ENCODE results near the gene ZBTB1.

DNA sequence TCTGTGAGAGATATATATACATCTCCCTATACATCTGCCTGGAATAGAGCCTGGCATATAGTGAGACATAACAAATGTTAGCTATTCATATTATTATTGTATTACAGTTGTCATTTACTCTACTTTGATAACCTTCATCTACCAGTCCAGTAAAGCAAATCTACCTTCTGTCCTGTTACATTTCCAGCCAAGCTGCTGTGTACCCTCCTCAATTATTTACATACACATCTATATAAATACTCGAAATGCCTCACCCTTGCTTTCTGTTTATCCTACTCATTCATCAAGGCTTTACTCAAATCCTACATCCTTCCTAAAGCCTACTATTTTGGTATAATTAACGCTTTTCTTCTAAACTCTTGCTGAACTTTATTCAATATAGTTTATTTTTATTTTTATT, 8.7 kb downstream of the ZBTB1 start:
- TF ChIP-seq, protein P1, sequence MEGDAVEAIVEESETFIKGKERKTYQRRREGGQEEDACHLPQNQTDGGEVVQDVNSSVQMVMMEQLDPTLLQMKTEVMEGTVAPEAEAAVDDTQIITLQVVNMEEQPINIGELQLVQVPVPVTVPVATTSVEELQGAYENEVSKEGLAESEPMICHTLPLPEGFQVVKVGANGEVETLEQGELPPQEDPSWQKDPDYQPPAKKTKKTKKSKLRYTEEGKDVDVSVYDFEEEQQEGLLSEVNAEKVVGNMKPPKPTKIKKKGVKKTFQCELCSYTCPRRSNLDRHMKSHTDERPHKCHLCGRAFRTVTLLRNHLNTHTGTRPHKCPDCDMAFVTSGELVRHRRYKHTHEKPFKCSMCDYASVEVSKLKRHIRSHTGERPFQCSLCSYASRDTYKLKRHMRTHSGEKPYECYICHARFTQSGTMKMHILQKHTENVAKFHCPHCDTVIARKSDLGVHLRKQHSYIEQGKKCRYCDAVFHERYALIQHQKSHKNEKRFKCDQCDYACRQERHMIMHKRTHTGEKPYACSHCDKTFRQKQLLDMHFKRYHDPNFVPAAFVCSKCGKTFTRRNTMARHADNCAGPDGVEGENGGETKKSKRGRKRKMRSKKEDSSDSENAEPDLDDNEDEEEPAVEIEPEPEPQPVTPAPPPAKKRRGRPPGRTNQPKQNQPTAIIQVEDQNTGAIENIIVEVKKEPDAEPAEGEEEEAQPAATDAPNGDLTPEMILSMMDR (IDR thresholded peaks at IDR 0.05): no peak
- TF ChIP-seq POLR2A (IDR thresholded peaks at IDR 0.05): no peak
